HFF-Myc (cell line): ENCODE data around the gene CLIC3.

Experiments
- DNase-seq: peaks from one replicate; pipeline ENCODE4 v3.0.0-alpha.2; 2011; ENCODE audit warnings: low read depth; ENCODE audit errors: extremely low read depth
- H3K4me3 ChIP-seq: replicated peaks from 2 replicates; pipeline ENCODE4 v1.5.1; 2011; ENCODE audit warnings: low read depth, mild to moderate bottlenecking, control low read depth, low read length
- TF ChIP-seq, protein P1 (sequence below): IDR thresholded peaks from 2 replicates; pipeline ENCODE4 v1.5.1; 2012; ENCODE audit warnings: mild to moderate bottlenecking, low read depth, low read length, control low read depth; ENCODE audit errors: missing control alignments

The CLIC3 gene

GRCh38 chr9:136955943-136956335 lies 40.4 kb downstream of the CLIC3 start:
- no peak for DNase-seq
- no peak overlapping the region for H3K4me3 ChIP-seq
- TF ChIP-seq, protein P1, sequence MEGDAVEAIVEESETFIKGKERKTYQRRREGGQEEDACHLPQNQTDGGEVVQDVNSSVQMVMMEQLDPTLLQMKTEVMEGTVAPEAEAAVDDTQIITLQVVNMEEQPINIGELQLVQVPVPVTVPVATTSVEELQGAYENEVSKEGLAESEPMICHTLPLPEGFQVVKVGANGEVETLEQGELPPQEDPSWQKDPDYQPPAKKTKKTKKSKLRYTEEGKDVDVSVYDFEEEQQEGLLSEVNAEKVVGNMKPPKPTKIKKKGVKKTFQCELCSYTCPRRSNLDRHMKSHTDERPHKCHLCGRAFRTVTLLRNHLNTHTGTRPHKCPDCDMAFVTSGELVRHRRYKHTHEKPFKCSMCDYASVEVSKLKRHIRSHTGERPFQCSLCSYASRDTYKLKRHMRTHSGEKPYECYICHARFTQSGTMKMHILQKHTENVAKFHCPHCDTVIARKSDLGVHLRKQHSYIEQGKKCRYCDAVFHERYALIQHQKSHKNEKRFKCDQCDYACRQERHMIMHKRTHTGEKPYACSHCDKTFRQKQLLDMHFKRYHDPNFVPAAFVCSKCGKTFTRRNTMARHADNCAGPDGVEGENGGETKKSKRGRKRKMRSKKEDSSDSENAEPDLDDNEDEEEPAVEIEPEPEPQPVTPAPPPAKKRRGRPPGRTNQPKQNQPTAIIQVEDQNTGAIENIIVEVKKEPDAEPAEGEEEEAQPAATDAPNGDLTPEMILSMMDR = no peak

DNA sequence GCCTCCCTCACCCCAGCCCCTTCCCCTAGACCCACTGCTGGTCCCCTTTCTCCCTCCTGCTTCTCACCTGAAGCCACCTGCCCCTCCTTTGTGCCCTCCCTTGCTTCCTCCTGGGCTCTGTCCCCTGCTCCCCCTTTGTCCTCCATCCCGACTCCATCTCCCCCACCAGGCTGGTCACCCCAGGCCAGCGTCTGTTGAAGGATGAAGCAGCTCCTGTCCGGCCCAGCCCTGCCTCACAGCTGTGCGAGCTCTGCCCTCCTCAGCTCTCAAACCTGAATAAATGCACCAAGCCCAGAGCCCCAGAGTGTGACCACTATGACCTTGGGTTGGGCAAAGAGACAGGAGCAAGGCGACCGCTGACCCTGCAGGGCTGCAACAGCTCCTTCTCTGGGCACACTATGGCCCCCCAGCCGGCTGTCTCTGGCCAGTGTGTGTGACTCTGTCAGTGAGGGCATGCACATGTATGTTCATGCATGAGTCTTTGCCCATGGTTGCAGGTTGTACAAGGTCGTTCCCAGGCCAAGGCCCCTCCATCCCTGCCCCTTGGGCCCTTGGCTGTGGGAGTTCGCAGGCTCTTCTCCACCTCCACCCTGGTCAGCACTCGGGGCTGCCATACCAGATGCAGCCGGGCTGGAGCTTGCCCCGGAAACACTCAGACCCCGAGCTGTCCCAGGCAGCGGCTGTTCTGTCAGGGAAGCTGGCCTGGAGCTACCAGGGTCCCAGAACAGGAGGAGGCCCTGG lies 41.0 kb downstream of the CLIC3 start:
- TF ChIP-seq, protein P1 = no peak
- no peak overlapping the region for H3K4me3 ChIP-seq
- DNase-seq = no peak

GRCh38 chr9:136954270-136955083 lies 41.9 kb downstream of the CLIC3 start:
- DNase-seq = no peak
- TF ChIP-seq, protein P1 = no peak
- no peak overlapping the region for H3K4me3 ChIP-seq

DNA sequence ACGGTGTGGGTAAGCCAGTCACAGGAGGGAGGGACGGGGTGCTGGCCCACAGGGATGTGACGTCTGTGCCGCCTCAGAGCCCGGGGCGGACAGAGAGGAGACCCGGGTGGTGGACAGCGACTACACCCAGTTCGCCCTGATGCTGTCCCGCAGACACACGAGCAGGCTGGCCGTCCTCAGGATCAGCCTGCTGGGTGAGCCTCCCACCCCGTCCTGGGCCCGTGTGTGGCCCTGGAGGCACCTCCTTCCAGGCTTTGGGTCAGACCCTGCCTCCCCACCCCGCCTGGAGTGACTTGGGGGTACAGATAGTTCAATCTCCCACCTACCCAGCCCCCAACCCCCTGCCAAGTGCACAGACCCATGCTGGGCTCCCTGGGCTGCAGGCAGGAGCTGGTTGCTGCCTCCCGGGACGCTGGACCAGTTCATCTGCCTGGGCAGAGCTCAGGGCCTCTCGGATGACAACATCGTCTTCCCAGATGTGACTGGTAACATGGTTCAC lies 42.5 kb downstream of the CLIC3 start:
- DNase-seq = no peak
- TF ChIP-seq, protein P1 = no peak
- no peak overlapping the region for H3K4me3 ChIP-seq

- TF ChIP-seq, protein P1 = no peak
- no peak overlapping the region for H3K4me3 ChIP-seq
- no peak for DNase-seq
These were observed 43.2 kb downstream of the CLIC3 start for GRCh38 chr9:136952876-136953770.

GRCh38 chr9:136952321-136952850 lies 44.0 kb downstream of the CLIC3 start:
- DNase-seq = no peak
- TF ChIP-seq, protein P1 = no peak
- H3K4me3 ChIP-seq = no peak overlapping the region
